DOHH2 (cell line): ENCODE data around the gene DEUP1.

Experiments
- H3F3A ChIP-seq: fragments of 200-600 bp; sonication (generic), shearing (Covaris generic); 2 replicates; pipeline ENCODE4 v1.6.0; 2016; ENCODE audit warnings: antibody characterized with exemption, mild to moderate bottlenecking; ENCODE audit not compliant: control insufficient read depth, insufficient read depth
- H3K27ac ChIP-seq: fragments of 200-600 bp; sonication (generic); 2 replicates; pipeline ENCODE4 v1.5.1; 2014; ENCODE audit warnings: low read depth, mild to moderate bottlenecking, low read length, moderate library complexity
- H3K27me3 ChIP-seq: fragments of 200-600 bp; sonication (generic); 2 replicates; pipeline ENCODE4 v1.6.1; 2014; ENCODE audit warnings: mild to moderate bottlenecking, low read length, mixed read lengths; ENCODE audit not compliant: control insufficient read depth
- H3K36me3 ChIP-seq: fragments of 200-600 bp; sonication (generic); 2 replicates; pipeline ENCODE4 v1.6.1; 2014; ENCODE audit warnings: mild to moderate bottlenecking, low read length, moderate library complexity, mixed read lengths; ENCODE audit not compliant: control insufficient read depth
- H3K4me1 ChIP-seq: fragments of 200-600 bp; sonication (generic); 2 replicates; pipeline ENCODE4 v1.6.1; 2014; ENCODE audit warnings: mild to moderate bottlenecking, low read length, mixed read lengths; ENCODE audit not compliant: control insufficient read depth
- H3K4me2 ChIP-seq: fragments of 200-600 bp; sonication (generic); 2 replicates; pipeline ENCODE4 v1.6.0; 2014; ENCODE audit warnings: mild to moderate bottlenecking, low read length, moderate library complexity
- H3K4me3 ChIP-seq: fragments of 200-600 bp; sonication (generic); 2 replicates; pipeline ENCODE4 v1.5.1; 2014; ENCODE audit warnings: mild to moderate bottlenecking, low read length, mixed read lengths
- H3K79me2 ChIP-seq: fragments of 200-600 bp; sonication (generic); 2 replicates; pipeline ENCODE4 v1.6.1; 2014; ENCODE audit warnings: mild to moderate bottlenecking, low read length, mixed read lengths; ENCODE audit not compliant: control insufficient read depth
- H3K9me2 ChIP-seq: fragments of 200-600 bp; sonication (generic); replicated peaks from 2 replicates; pipeline ENCODE4 v1.6.1; 2014; ENCODE audit warnings: mild to moderate bottlenecking, low read length, mixed read lengths; ENCODE audit not compliant: control insufficient read depth
- H3K9me3 ChIP-seq: fragments of 200-600 bp; sonication (generic); 2 replicates; pipeline ENCODE4 v1.6.1; 2014; ENCODE audit warnings: antibody characterized with exemption, low read length, mixed read lengths; ENCODE audit not compliant: control insufficient read depth, insufficient read depth
- H4K20me1 ChIP-seq: fragments of 200-600 bp; sonication (generic); 2 replicates; pipeline ENCODE4 v1.6.0; 2014; ENCODE audit warnings: low read depth, mild to moderate bottlenecking, antibody characterized with exemption, low read length, moderate library complexity; ENCODE audit not compliant: control insufficient read depth, insufficient read depth
- EZH2phosphoT487 ChIP-seq: fragments of 200-600 bp; sonication (generic); IDR thresholded peaks from 2 replicates; pipeline ENCODE4 v1.6.1; 2017; ENCODE audit warnings: borderline replicate concordance, mild to moderate bottlenecking, antibody characterized with exemption, low read length, moderate library complexity, mixed read lengths
- TF ChIP-seq, protein P1 (sequence below): fragments of 200-600 bp; sonication (generic); IDR thresholded peaks from one replicate; pipeline ENCODE4 v1.5.1; 2014; ENCODE audit warnings: antibody characterized with exemption, mild to moderate bottlenecking, low read depth, low read length; ENCODE audit not compliant: poor library complexity, severe bottlenecking

Gene DEUP1

DNA sequence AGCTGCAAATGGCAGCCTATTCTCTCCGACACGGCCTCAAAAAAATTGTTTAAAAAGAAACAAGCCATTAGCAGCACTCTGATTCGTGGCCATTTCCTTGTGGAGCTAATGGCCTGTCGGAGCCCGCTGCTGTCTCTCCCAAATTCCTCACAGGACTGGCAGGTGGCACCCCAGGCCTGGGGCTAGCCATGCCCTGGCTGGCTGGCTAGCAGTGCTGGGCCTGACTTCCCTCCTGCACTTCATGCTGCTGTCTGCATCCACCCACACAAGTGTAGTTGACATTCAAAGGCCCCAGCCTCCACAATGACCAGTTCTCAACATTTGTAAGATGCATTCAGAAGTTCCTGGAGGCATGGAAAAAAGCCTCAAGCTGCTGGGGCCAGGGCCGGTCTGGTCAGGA is 151.2 kb downstream of the DEUP1 start:
- H4K20me1 ChIP-seq: no peaks in the 10 kb centered on the region

DNA sequence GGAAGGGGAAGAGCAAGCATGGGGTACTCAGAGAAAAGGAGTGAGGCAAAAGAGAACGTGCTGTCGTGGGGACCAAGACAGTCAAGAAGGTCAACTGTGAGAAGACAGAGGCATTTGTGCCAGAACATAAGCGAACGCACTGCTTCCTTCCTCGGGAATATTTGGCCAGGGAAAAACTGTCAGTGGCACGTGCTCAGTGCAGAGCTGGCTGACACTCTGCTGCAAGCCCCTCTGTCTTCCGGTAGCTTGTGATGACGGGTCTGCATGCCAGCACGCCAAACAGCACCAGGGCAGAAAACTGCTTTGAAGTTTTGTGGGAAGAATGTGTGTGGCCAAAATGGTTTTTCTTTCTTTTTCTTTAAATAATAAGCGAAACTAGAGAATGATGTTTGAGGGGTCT is 152.0 kb downstream of the DEUP1 start:
- Histone ChIP-seq H3K4me3 (no peak overlapping the region), H3K79me2 (no peaks in the 10 kb centered on the region), H3K27ac (no peak overlapping the region), H3K9me3 (no peaks in the 10 kb centered on the region), H3K4me2 (no peak overlapping the region), H3K9me2 (no peaks in the 10 kb centered on the region), H3K27me3 (no peaks in the 10 kb centered on the region), H3K4me1 (no peaks in the 10 kb centered on the region), H4K20me1 (no peaks in the 10 kb centered on the region), H3K36me3 (no peaks in the 10 kb centered on the region), H3F3A (no peaks in the 10 kb centered on the region)
- TF ChIP-seq, protein P1, sequence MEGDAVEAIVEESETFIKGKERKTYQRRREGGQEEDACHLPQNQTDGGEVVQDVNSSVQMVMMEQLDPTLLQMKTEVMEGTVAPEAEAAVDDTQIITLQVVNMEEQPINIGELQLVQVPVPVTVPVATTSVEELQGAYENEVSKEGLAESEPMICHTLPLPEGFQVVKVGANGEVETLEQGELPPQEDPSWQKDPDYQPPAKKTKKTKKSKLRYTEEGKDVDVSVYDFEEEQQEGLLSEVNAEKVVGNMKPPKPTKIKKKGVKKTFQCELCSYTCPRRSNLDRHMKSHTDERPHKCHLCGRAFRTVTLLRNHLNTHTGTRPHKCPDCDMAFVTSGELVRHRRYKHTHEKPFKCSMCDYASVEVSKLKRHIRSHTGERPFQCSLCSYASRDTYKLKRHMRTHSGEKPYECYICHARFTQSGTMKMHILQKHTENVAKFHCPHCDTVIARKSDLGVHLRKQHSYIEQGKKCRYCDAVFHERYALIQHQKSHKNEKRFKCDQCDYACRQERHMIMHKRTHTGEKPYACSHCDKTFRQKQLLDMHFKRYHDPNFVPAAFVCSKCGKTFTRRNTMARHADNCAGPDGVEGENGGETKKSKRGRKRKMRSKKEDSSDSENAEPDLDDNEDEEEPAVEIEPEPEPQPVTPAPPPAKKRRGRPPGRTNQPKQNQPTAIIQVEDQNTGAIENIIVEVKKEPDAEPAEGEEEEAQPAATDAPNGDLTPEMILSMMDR: no peak
- no peak for TF ChIP-seq EZH2phosphoT487

More for the DNA sequence above, 151.2 kb downstream of the DEUP1 start:
- Histone ChIP-seq H3K4me3 (no peak overlapping the region), H3K4me1 (no peaks in the 10 kb centered on the region), H3K27ac (no peak overlapping the region), H3K27me3 (no peaks in the 10 kb centered on the region), H3F3A (no peaks in the 10 kb centered on the region), H3K9me3 (no peaks in the 10 kb centered on the region), H3K9me2 (no peaks in the 10 kb centered on the region), H3K36me3 (no peaks in the 10 kb centered on the region), H3K4me2 (no peak overlapping the region), H3K79me2 (no peaks in the 10 kb centered on the region)
- no peak for TF ChIP-seq EZH2phosphoT487
- TF ChIP-seq, protein P1: no peak

DNA sequence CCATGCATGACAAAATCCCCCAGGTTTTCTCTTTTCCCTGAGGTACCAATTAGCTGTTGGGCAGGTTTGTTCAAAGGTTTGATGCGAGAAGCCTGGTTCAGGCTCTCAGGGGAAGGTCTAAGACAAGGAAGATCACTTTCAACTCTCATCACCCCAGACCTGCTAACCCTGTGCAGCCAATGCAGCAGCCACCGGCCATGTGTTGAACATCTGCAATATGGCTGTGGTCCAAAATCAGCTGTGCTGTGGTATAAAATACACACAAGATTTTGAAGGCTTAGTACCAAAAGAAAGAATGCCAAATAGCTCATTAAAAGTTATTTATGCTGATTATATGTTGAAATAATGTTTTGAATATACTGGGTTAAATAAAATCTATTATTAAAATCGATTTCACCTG is 154.2 kb downstream of the DEUP1 start:
- H3K27ac ChIP-seq: no peak overlapping the region
- H3K9me2 ChIP-seq: no peaks in the 10 kb centered on the region
- H3K4me3 ChIP-seq: no peak overlapping the region
- no peaks in the 10 kb centered on the region for H4K20me1 ChIP-seq
- TF ChIP-seq, protein P1: no peak
- TF ChIP-seq EZH2phosphoT487: no peak
- H3K4me2 ChIP-seq: no peak overlapping the region
- no peaks in the 10 kb centered on the region for H3K4me1 ChIP-seq
- no peaks in the 10 kb centered on the region for H3K9me3 ChIP-seq
- H3F3A ChIP-seq: no peaks in the 10 kb centered on the region
- no peaks in the 10 kb centered on the region for H3K36me3 ChIP-seq
- H3K79me2 ChIP-seq: no peaks in the 10 kb centered on the region
- H3K27me3 ChIP-seq: no peaks in the 10 kb centered on the region

DNA sequence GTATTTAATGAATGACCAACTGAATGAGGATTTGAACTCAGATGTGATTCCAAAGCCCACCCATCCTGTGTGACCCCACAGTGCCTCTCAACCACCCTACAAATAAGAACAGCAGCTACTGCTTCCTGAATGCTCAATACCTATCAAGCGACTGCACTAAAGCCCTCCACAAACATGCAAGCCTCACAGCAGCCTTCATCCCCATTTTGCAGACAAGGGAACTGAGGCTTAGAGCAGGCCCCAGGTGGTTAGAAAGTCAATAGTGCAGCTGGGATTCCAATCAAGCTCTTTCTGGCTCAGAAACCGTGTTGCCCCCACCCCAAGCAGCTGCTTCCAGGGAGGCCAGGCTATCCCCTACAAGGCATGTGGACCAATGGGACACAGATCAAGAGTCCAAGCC is 155.4 kb downstream of the DEUP1 start:
- Histone ChIP-seq H3K27ac (no peak overlapping the region), H3K4me3 (no peak overlapping the region), H3K27me3 (no peaks in the 10 kb centered on the region), H3K4me2 (no peak overlapping the region), H3F3A (no peaks in the 10 kb centered on the region), H3K36me3 (no peaks in the 10 kb centered on the region), H3K79me2 (no peaks in the 10 kb centered on the region), H3K9me3 (no peaks in the 10 kb centered on the region), H3K4me1 (no peaks in the 10 kb centered on the region), H3K9me2 (no peaks in the 10 kb centered on the region), H4K20me1 (no peaks in the 10 kb centered on the region)
- no peak for TF ChIP-seq EZH2phosphoT487
- TF ChIP-seq, protein P1: no peak
